HEK293T (cell line): ENCODE measurements around the gene LAG3.

Source experiments
- BHLHE40 ChIP-seq: fragments of 450-650 bp; IDR thresholded peaks from 2 replicates; pipeline ENCODE4 v1.6.1; 2016; ENCODE audit warnings: mild to moderate bottlenecking, moderate library complexity, borderline replicate concordance
- CTBP1 ChIP-seq: fragments of 450-650 bp; IDR thresholded peaks from 2 replicates; pipeline ENCODE4 v1.6.1; 2016; ENCODE audit warnings: borderline replicate concordance
- FOXA1 ChIP-seq: fragments of 450-650 bp; IDR thresholded peaks from 2 replicates; pipeline ENCODE4 v1.6.1; 2016; ENCODE audit warnings: mild to moderate bottlenecking
- HDGF ChIP-seq: fragments of 450-650 bp; IDR thresholded peaks from 2 replicates; pipeline ENCODE4 v1.6.1; 2017; ENCODE audit warnings: antibody characterized with exemption, borderline replicate concordance
- NFRKB ChIP-seq: fragments of 450-650 bp; IDR thresholded peaks from 2 replicates; pipeline ENCODE4 v1.6.1; 2016; ENCODE audit warnings: mild to moderate bottlenecking, moderate library complexity
- SUZ12 ChIP-seq: fragments of 450-650 bp; IDR thresholded peaks from 2 replicates; pipeline ENCODE4 v1.6.1; 2016; ENCODE audit warnings: mild to moderate bottlenecking
- ZNF384 ChIP-seq: fragments of 450-650 bp; IDR thresholded peaks from 2 replicates; pipeline ENCODE4 v1.6.1; 2016

DNA sequence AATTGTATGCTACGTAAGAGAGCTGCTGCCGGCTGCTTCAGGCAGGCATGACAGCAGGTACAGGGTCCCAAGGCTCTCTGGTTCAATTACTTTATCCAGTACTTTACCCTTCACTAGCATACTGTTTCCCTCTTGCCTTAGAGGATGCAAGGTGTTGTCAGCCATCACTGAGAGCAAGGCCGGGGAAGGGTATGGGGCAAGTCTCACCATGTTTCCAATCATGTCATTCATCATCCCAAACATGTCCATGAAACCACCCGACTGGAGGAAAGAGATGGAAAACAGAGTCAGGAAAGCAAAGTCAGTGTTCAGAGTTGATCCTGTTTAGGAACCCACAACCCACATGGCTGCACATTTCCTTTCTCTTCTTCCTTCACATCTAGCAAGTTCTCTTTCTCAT is 21.8 kb upstream of the LAG3 start:
- TF ChIP-seq SUZ12 = no peak
- TF ChIP-seq ZNF384 = no peak
- no peak for TF ChIP-seq FOXA1
- TF ChIP-seq HDGF = no peak
- TF ChIP-seq NFRKB = no peak
- TF ChIP-seq CTBP1 = no peak
- no peak for TF ChIP-seq BHLHE40
